ENCODE data around the gene ATAD3B.
"Not testable (repeated sequence)": the region's sequence is repeated elsewhere in the genome, so short reads cannot be mapped to it uniquely, and the experiment has no call there.

Gene ATAD3B

DNA sequence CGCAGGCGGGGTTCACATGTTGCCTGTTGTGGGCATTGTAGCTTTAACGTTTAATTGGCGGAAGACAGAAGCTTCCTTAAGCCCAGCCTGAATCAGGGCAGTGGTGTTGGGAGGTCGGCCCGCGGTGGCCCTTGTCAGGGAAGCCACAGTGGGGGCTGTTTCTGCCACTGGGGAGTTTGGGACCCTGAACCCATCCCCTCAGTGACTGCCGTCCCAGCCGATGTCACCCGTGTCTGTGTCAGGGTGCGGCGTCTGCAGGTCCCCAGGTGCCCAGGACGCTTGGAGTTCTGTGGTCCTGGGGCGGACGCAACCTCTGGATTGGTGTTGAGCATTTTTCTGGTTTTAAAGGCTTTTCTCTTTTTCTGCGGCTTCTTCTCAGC, 8.9 kb downstream of the ATAD3B start:
- DNase-seq (ENCODE audit: low read depth in 3 of 3) = not testable (repeated sequence)

DNA sequence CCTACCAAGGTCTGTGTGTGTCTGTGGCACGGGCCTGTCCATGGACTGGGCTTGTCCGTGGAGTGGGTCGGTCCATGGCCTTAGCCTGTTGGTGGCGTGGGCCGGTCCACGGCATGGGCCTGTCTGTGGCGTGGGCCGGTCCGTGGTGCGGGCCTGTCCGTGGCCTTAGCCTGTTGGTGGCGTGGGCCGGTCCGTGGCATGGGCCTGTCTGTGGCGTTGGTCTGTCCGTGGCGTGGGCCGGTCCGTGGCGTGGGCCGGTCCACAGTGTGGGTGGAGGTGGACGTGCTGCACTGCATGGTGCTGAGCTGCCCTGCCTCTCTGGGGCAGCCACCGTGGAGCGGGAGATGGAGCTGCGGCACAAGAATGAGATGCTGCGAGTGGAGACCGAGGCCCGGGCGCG, 10.2 kb downstream of the ATAD3B start:
- DNase-seq (ENCODE audit: low read depth in 3 of 3) = not testable (repeated sequence)

DNA sequence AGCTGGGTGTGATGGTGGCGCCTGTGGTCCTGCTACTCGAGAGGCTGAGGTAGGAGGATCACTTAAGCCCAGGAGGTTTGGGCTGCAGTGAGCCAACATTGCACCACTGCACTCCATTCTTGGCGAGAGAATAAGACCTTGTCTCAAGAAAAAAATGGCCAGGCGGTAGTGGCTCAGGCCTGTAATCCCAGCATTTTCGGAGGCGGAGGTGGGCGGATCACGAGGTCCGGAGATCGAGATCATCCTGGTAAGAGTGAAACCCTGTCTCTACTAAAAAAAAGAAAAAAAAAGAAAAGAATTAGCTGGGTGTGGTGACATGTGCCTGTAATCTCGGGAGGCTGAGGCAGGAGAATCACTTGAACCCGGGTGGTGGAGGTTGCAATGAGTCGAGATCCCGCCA, 11.3 kb downstream of the ATAD3B start:
- DNase-seq (ENCODE audit: low read depth in 3 of 3) = no peak

DNA sequence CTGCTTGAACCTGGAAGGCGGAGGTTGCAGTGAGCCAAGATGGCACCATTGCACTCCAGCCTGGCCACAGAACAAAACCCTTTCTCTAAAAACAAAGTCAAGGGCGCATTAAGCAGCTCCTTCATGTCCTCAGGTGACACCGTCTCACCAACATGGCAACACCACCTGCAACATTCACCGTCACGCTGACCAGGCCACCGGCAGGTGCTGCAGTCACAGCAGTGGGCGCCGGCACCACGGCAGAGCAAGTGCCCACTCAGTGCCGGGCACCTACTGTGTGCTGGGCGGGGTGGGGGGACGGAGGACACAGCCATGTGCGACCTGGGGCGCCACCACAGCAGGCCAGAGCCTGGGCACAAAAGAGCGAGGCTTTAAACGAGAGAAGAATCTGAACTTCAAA, 12.1 kb downstream of the ATAD3B start:
- DNase-seq (ENCODE audit: low read depth in 3 of 3) = no peak

DNA sequence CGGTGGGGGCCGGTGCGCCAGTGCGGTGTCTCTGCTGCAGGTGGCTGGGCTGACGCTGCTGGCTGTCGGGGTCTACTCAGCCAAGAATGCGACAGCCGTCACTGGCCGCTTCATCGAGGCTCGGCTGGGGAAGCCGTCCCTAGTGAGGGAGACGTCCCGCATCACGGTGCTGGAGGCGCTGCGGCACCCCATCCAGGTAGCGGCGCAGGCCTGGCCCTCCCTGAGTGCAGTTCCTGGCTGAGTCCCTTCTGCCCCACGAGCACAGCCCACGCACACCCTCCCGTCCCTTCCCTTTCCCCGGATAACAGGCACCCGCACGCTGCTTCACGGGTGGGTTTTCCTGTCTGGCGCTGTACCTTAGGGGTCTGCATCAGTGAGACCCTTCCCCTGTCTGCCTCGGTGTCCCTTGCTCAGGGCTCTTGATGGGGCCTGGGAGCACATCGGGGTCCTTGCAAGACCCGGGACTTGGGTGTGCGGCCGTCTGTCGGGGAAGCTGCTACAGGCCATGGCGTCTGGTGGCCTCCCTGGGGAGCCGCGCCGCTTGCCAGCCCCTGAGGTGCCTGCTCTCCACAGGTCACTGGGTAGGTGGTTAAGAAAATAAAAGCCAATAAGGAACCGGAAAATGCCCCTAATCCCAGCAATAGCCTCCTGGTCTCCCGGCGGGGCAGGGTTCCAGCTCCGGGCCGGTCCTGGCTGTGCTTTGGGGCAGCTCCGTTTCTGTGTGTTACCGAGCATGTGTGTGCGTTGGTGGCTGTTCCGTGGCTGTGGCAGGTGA, 13.6 kb downstream of the ATAD3B start:
- DNase-seq (ENCODE audit: low read depth in 3 of 3) = not testable (repeated sequence)

DNA sequence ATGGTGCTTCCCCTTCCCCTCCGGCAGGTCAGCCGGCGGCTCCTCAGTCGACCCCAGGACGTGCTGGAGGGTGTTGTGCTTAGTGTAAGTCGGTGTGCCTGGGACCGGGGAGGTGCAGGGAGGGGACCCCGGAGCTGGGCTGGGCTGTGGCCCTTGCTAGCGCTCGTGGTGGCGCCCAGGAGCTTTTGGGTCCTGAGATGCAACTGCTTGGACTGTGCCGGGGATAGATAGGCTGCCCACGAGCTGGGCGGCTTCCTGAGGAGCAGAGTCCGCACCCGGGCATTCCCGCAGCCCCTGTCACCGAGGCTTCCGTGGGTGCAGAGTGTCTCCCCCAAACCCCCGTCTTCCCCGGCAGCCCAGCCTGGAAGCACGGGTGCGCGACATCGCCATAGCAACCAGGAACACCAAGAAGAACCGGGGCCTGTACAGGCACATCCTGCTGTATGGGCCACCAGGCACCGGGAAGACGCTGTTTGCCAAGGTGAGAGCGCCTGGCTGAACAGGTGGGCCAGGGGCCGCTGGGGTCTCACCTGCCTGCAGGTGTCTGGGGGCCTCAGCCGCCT, 14.3 kb downstream of the ATAD3B start:
- DNase-seq (ENCODE audit: low read depth in 3 of 3) = not testable (repeated sequence)

DNA sequence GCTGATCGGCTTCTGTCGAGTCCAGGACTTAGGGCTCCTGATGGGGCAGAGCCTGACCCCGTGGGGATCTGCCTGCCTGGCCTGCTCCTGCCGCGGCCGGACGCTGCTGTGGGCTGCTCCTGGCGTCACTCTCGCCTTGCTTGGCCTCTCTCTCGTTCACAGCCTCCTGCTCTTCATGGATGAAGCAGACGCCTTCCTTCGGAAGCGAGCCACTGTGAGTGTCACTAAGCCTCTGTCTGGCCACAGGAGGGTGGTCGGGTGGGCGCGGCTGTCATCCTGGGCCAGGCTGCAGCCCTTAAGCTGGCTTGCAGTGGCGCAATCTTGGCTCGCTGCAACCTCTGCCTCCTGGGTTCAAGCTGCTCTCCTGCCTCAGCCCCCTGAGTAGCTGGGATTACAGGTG, 16.1 kb downstream of the ATAD3B start:
- DNase-seq (ENCODE audit: low read depth in 3 of 3) = no peak

DNA sequence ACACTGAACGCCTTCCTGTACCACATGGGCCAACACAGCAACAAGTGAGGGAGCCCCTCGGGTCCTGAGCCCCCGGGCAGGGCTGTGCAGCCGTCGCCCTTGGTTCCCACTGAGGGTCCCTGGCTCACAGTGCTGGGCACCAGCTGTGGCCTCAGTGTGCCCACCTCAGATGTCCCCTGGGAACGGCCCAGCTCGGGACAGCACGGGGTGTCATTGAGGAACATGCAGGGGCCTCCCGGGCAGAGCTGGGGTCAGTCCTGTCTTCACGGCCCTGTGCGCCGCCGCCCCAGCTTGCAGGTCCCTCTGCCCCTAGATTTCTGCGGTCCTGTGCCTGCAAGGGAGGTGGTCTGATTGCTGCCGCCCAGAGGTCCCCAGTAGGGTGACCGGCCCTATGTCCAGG, 17.7 kb downstream of the ATAD3B start:
- no peak for DNase-seq (ENCODE audit: low read depth in 3 of 3)

DNA sequence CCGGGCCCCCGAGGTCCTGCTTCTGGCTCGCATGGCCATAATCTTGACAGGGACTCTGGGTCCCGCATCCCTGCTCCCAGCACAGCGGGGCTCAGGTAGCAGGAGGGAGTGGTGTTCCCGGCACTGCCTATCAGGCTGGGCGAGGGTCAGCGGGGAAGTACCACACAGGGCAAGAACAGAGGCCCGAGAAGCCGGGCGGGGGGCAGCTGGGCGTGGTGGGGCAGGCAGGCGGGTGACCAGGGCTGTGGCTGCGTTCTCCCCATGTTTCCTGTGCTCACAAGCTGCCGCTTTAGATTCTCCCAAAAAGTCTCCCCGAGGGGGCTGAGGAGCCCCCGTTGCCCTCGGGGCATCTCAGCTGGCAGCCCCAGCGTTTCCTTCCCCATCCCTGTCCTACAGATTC, 18.3 kb downstream of the ATAD3B start:
- no peak for DNase-seq (ENCODE audit: low read depth in 3 of 3)

DNA sequence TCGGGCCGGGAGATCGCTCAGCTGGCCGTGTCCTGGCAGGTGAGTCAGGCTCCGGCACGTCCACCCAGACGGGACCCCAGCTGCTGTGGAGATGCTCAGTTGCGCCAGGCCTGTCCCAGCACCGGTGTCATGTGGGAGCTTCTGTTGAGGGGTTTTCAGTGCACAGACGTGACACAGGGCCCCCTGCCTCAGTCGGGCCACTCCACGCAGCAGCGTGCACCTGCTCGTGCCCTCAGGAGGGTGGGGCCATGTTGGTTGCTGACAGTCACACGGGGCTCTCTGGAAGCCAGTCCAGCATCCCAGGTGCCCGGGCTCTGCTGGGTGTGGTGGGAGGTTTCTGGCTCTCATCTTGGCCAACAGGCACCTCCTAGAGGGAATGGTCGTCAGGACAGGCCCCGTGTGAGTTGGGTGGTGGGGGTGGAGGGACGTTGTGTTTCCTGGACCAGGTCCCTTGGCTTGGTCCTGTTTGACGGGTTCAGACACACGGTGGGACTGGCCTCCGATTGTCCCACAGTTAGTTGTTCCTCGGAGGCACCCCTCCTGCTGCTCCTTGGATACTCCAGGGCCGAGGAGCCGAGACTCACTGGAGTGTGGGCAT, 19.2 kb downstream of the ATAD3B start:
- no peak for DNase-seq (ENCODE audit: low read depth in 3 of 3)

DNA sequence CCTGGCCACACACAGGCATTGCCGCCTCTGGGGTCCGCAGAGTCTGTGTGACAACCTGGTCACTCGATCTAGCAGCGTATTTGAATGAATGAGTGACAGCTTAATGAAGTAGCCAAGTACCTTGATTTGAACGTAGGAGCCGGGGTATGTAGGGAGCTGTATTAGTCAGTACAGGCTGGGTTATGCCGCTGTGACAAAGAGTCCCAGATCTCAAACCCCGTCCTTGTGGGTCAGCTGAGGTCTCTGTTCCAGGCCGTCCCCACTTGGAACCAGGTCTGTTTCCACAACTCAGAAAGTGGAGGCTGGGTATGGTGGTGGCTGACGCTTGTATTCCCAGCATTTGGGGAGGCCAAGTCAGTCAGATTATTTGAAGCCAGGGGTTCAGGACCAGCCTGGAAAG, 20.0 kb downstream of the ATAD3B start:
- no peak for DNase-seq (ENCODE audit: low read depth in 3 of 3)

DNA sequence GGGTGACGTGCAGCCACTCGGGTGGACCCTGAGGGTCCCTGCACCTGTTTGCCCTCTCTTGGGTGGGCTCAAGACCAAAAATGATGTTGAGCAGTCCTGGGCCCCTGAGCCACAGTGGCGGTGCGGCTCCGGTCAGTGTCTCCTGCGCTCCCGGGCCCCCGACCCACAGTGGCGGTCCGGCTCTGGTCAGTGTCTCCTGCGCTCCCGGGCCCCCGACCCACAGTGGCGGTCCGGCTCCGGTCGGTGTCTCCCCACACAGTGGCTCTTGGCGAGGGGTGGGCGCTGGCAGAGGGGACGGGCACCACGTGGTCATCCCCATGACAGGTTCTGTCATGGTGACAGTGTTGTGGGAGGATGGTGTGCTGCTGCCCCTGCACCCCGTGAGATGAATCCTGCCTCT, 22.7 kb downstream of the ATAD3B start:
- not testable (repeated sequence) for DNase-seq (ENCODE audit: low read depth in 3 of 3)

DNA sequence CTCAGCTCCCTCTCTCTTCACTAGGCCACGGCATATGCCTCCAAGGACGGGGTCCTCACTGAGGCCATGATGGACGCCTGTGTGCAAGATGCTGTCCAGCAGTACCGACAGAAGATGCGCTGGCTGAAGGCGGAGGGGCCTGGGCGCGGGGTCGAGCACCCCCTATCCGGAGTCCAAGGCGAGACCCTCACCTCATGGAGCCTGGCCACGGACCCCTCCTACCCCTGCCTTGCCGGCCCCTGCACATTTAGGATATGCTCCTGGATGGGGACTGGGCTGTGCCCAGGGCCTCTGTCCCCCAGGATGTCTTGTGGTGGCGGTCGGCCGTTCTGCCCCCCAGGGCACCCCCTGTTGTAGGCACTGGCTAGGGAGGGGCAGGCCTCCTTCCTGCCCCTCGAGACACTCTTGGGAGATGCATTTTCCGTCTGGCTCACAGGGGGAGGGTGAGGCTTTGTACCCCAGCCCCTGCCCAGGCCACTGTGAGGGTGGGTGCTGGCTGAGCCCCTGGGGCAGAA, 24.0 kb downstream of the ATAD3B start:
- not testable (repeated sequence) for DNase-seq (ENCODE audit: low read depth in 3 of 3)

DNA sequence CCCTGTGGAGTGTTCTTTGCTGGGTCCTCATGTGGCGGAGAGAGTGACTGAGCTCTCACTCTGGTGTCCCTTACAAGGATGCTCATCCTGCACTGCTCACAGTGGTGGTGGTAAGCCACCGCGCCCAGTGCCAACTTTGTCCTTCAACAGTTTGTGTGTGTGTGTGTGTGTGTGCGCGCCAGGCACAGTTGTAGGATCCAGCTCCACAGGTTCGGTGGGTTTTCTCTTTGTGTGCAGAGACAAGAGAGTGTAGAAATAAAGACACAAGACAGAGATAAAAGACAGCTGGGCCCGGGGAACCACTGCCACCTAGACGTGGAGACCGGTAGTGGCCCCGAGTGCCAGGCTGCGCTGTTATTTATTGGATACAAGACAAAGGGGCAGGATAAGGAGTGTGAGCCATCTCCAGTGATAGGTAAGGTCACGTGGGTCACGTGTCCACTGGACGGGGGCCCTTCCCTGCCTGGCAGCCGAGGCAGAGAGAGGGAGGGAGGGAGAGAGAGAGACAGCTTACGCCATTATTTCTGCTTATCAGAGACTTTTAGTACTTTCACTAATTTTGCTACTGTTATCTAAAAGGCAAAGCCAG, 33.3 kb downstream of the ATAD3B start:
- DNase-seq (ENCODE audit: low read depth in 3 of 3) = peak; percentile 35 to 53 (median 40)

DNA sequence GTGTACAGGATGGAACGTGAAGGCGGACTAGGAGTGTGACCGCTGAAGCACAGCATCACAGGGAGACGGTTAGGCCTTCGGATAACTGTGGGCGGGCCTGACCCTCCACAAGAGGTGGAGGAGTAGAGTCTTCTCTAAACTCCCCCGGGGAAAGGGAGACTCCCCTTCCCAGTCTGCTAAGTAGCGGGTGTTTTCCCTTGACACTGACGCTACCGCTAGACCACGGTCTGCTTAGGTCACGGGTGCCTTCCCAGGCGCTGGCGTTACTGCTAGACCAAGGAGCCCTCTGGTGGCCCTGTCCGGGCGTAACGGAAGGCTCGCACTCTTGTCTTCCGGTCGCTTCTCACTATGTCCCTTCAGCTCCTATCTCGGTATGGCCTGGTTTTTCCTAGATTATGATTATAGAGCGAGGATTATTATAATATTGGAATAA, 33.8 kb downstream of the ATAD3B start:
- DNase-seq (ENCODE audit: low read depth in 3 of 3) = not testable (repeated sequence)

DNA sequence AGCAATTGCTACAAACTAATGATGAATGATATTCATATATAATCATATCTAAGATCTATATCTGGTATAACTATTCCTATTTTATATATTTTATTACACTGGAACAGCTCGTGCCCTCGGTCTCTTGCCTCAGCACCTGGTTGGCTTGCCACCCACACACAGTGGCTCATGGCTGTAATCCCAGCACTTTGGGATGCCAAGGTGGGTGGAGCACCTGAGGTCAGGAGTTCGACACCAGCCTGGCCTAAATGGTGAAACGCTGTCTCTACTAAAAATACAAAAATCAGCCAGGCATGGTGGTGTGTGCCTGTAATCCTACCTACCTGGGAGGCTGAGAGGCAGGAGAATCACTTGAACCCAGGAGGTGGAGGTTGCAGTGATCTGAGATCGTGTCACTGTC, 34.2 kb downstream of the ATAD3B start:
- DNase-seq (ENCODE audit: low read depth in 3 of 3) = not testable (repeated sequence)

DNA sequence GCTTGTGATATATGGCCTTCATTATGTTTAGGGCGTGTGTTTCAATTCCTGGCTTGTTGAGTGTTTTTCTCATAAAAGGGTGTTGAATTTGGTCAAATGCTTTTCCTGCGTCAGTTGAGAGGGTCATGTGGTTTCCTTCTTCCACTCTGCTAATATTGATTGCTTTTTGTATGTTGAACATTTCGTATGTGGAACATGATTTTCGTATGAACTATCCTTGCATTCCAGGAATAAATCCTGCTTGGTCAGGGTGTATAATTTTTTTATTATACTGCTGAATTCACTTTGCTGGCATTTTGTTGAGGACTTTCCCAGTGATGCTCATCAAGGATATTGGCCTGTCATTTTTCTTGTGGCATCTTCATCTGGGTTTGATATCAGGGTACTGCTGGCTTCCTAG, 35.7 kb downstream of the ATAD3B start:
- no peak for DNase-seq (ENCODE audit: low read depth in 3 of 3)

DNA sequence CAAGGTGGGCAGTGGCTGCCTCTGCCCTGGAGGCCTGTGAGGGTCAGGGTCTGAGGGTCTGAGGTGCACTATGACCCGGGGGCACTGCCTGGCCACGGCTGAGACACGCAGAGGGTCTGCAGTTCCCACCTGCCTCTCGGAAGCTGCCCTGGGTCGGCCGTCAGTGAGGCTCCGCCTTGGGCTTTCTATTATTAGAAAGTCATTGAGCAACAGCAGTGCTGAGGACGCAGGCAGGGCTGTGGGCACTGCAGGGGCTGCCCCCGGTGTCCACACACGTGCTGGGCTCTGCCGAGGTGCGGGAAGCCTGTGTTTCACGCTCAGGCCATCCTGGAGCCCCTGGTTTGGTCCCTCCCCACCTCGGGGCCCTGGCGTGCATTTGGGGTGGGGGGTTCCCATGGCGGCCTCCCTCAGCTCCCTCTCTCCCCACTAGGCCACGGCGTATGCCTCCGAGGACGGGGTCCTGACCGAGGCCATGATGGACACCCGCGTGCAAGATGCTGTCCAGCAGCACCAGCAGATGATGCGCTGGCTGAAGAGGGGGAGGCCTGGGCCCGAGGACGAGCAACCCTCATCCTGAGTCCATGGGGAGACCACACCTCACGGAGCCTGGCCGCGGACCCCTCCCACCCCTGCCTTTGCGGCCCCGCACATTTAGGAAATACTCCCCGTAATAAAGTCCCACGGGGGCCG, 37.4 kb downstream of the ATAD3B start:
- not testable (repeated sequence) for DNase-seq (ENCODE audit: low read depth in 3 of 3)

DNA sequence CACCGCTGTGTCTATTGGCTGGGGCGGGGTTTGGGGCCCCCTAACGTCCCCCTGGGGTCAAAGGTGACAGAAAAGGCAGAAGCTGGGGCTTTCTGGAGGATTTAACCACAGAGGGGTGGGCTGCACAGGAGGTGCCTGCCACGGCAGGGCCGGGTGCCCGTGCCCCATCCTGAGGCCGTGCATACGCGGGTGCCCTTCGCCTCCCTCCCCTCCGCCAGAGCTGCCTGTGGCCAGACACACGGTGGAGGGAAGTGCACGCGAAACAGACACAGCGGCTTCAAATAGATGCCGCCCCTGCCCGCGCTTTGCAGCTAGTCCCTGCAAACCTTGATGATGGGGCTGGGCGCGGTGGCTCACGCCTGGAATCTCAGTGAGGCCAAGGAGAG, 37.9 kb downstream of the ATAD3B start:
- not testable (repeated sequence) for DNase-seq (ENCODE audit: low read depth in 3 of 3)

DNA sequence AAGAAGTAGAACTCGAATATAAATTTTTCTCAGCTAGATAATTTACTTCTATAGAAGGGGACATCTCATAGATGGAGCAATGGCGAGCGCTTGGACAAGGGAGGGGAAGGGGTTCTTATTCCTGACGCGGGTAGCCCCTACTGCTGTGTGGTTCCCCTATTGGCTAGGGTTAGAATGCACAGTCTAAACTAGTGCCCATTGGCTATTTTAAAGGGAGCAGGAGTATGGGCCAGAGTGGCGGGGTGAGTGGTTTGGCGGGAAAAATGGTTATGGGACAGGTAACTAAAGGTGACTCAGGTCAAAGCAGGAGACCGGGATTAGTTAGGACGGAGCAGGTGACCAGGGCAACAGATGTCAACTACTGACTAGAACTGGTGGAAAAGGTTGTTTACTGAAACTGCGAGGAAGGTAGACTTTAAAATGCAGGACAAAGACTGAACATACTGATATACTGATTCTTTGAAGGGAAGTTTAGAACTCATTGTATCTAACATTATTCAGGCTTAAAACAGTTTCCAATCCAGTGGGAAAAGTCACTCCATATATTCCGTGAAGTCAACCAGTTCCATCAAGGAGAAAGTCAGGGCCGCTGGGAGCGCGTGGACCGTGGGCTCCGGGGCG, 39.5 kb downstream of the ATAD3B start:
- no peak for DNase-seq (ENCODE audit: low read depth in 3 of 3)

DNA sequence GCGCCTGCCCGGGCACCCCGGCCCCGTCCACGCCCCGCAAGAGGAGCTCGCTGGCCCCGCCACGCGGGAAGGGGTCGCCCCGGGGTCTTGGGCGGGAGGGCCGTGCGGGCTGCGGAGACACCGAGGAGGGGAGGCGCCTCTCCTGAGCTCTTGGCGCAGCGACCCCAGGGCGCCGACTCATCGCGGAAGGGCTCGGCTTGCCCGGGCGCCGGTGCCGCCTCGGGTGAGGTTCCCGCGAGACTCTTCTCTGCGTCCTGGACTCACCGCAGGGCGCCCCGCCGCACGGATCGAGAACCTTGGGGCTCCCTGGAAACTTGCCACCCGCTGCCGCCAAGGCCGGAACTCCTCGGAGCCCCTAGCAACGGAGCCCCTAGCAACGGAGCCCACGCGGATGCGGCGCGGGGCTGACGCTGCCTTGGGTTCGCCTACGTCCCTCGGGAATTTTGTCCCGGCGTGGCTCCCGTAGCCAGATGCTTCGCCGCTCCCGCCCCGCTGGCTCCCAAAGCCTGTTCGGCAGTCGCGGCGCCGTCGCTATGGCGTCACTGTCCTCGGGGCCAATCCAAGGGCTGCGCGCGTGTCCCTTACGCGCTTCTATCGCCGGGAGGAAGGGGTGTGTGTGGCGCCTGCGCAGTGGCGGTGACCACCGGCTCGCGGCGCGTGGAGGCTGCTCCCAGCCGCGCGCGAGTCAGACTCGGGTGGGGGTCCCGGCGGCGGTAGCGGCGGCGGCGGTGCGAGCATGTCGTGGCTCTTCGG, 40.1 kb downstream of the ATAD3B start, which contains the start of gene ATAD3A:
Gene ATAD3A (plus strand): TSS at position 630 of the 753 bp plus-strand sequence. CDS start 107 bp downstream, at position 737.
- DNase-seq (ENCODE audit: low read depth in 3 of 3) = peak; percentile 92 to 94 (median 94)

All from stimulated activated CD4-positive, alpha-beta T cell treated with anti-CD3 and anti-CD28 coated beads, TNF-alpha, amount 100 ng/mL, for 4 hours (primary cell).